IPS-11a (cell line): ENCODE measurements around the gene NSDHL.
A peak's percentile ranks its signal among the peaks of the same experiment; 100 is the strongest.

ENCODE experiments used
- H3K4me3 ChIP-seq: one replicate; pipeline ENCODE4 v1.5.1; 2013; ENCODE audit warnings: low read depth, low read length, control low read depth

Gene NSDHL

DNA sequence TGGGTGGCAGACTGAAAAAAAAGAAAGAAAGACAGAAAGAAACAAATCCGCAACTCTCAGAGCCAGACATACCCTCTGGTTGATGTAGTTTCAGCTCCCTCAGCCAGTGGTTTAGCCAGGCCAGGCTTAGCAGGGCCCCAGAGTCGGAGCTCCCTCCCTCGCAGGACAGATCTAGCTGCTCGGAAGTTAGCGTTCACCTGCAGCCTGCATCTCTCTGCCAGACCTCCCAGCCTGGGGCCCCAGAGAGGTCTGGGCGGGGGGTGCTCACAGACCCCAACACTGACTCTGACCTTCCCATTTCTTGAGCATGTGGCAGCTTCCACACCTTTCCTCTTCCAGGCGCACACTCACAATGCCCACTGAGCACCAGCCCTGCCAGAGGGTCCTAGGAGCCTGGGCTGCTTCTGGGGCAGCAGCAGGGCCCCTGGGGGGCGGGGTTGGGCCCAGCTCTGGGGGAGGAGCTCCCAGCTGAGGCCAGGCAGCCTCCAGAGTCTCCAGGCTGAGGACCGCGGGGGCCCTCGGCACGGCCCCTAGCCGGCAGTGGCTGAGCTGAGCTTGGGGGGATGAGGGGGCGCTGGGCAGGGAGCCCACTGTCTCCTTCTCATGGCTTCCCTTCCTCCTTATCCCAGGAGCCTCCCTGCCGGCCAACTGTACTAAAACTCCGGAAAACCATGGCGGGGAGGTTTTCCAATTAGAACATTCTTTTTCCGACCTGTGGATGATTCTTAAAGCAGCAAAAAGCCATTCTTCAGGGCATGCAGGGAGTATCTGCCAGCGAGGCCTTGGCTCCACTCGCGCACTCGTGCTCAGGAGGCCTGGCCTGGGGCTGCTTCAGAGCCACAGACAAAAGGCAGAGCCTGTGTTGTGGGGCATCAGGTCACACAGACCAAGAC is 62.4 kb downstream of the NSDHL start:
- no peak overlapping the region for H3K4me3 ChIP-seq

DNA sequence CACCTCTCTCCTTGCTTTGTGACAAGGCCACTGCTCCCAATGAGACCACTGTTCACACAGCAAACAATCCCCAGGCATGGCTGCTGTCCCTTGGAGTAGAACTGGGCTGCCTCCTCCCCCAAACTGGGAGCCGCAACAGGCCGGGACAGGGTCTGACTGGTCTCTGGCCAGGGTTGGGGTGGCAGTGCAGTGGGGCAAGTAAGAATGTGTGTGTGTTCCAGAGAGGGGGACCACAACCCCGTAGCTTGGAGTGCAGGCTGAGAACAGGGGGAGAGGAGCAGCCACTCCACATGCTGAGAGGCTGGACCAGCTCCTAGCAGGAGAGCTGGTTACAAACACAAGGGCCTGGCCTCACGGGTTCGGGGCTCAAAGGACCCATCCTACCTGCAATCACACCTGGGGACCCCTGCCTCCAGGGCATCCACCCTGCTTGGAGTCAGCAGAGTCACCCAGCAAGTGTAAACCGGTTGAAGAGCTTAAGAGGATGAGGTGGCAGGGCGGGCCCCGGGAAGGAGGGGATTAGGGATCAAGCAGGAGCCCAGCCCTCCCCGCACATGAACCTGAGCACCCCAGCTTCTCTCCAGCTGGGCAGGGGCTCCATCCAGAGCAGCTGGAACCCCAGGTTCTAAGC is 63.2 kb downstream of the NSDHL start:
- no peak overlapping the region for H3K4me3 ChIP-seq

DNA sequence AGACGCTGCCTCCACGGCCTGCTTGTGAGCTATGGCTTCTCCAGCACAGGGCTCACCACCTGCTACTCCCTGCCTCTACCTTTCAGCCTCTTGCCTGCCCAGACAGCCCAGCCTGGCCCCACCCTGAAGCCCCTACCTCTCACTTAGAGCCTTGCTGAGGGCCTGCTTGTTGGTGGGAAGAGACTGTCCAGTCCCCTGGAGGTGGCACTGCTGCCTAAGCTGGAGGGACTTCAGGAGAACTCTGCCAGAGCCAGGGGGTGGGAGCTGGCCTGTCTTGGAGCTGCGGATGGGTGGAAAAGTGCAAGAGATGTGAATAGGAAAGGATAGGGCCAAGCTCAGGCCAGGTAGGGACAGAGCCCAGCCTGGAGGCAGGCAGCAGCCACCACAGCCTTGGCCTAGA is 64.3 kb downstream of the NSDHL start:
- no peak overlapping the region for H3K4me3 ChIP-seq

GRCh38 chrX:152895724-152896420 is 65.0 kb downstream of the NSDHL start:
- H3K4me3 ChIP-seq = no peak overlapping the region

GRCh38 chrX:152896450-152896849 is 65.6 kb downstream of the NSDHL start:
- no peak overlapping the region for H3K4me3 ChIP-seq

- H3K4me3 ChIP-seq = peak within 1 kb of the TSS; percentile 17
Measured at GRCh38 chrX:152897222-152898131, 66.6 kb downstream of the NSDHL start, which contains the start of gene ZNF185. Gene ZNF185, plus strand, starts transcription at chrX:152898067. Its CDS starts 16,423 bp downstream, at chrX:152914490.

GRCh38 chrX:152898442-152898841 is 67.6 kb downstream of the NSDHL start:
- H3K4me3 ChIP-seq = peak overlapping the region; percentile 17

DNA sequence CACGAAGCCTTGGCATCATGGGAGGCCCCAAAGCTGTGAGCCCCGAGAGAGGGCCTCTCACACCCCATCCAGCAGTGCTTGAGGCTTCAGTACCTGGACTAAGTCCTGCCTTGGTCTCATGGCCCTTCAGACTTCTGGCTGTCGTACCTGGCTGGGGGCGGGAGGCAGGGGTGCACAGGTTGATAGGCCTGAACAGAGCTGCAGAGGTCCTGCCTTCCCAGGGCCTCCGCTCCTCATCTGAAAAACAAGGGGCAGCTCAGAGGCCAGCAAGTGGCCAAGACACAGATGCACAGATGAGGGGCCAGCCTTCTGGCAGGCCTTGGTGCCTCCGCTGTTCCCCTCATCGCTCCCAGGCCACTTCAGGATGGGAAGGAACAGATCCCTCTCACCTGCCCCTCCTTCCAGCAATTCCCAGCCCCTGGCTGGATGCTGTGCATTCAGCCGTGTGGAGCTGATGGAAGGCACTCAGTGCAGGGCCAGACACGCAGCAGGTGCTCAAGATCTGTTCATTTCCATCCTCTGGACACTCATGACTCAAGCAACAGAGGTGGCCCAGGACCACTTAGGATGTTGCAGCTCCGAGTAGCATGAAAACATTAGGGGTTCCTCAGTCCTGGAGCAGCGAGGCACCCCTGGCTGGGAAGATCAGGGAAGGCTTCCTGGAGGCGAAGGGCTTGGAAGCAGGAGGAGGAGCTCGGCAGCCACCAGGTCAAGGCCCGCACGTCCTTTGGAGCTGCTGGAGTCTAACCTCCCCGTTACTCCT is 68.4 kb downstream of the NSDHL start:
- no peak overlapping the region for H3K4me3 ChIP-seq

- H3K4me3 ChIP-seq = no peak overlapping the region
Measured at GRCh38 chrX:152899874-152900719, 69.2 kb downstream of the NSDHL start.

- H3K4me3 ChIP-seq = no peak overlapping the region
Measured at GRCh38 chrX:152900937-152901445, 70.1 kb downstream of the NSDHL start.

DNA sequence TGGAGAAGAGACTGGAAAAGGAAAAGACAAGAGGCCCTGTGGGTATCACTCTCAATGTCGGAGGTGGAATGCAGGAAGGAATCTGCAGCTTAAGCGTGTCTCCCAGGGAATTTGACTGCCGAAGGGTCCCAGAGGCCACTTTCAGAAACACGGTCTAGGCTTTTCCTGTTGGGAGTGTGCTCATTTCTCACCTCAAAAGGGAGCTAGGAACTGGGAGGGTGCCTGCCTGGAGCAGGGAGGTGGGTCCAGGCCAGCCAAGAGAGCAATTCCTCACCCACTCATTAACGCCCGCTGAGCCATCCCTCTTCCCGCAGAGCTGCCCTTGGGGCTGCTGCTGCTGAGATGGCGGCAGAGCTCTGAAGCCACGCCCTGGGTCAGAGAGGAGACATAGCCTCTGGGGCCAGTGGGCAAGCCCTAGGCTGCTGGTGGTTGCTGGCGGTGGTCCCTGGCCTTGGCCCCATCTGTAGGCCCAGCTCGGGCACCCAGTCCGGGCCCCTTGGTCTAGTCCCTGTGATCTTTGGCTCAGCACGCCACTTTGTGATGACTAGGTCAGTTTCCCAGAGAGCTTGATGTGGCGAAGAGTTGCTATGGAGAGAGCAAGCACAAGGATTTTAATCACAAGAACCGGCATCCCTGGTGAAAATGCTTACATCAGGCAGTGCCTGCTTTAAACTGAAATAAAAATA is 71.1 kb downstream of the NSDHL start:
- H3K4me3 ChIP-seq = no peak overlapping the region

DNA sequence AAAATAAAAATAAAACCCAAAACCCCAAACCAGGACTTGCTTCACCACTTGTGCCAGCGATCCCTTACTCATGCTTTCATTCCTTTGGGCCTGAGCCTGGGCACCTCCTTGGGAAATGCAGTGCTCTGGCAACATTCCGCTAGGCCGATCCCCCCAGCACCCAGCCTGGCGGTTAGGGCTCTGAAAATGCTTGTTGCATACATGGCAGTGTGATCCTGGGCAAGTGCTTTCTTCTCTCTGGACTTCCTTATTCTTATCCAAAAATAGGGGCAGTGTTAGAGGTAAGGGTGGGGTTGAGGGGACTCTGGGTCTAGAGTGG is 71.6 kb downstream of the NSDHL start:
- no peak overlapping the region for H3K4me3 ChIP-seq

DNA sequence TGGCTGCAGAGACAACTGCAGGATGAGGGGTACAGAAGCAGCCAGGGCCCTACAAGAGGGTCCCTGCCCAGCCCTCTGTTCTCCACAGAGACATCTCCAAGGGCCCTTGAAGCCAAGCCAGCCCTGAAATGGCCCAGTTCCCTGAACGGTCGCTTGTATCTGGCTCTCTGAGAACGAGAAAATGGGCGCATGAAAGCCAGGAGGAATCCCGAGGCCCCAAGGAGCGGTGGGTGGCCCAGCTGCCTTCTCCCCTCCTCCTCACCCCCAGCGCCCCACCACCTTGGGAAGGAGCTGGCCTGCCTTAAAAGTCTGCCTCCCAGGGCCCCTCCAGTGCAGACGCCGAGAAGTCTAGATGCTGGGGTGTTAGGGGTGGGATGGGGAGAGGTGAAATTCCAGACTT is 72.7 kb downstream of the NSDHL start:
- no peak overlapping the region for H3K4me3 ChIP-seq

- H3K4me3 ChIP-seq = no peak overlapping the region
Measured at GRCh38 chrX:152904151-152905080, 73.6 kb downstream of the NSDHL start.

DNA sequence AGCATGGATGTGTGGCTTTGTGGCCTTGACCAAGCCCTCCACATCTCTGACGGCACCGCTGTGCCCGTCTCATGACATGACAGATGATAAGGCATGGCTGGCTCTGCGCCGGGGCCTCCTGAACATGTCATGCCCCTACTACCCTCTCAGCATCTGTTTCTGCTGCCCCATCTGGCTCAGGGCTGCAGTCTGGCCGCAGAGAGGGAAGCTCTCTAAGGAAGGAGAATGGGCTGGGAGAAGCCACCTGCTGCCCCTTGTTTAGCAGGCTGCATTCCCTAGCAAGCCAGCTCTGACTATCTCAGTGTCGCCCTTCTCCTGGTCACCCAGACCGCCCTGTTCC is 74.2 kb downstream of the NSDHL start:
- no peak overlapping the region for H3K4me3 ChIP-seq

GRCh38 chrX:152907084-152907651 is 76.3 kb downstream of the NSDHL start:
- no peak overlapping the region for H3K4me3 ChIP-seq

- no peak overlapping the region for H3K4me3 ChIP-seq
Measured at GRCh38 chrX:152908486-152908885, 77.6 kb downstream of the NSDHL start.
